ENCODE results near the gene CUL2.

- TF ChIP-seq CTCF (IDR thresholded peaks at IDR 0.05): no peak
- TF ChIP-seq POLR2A (IDR thresholded peaks at IDR 0.05): no peak
Measured at GRCh38 chr10:35015843-35016408, 74.2 kb downstream of the CUL2 start.
